ENCODE measurements around the gene TAAR6.
"Not testable (repeated sequence)": the region's sequence is repeated elsewhere in the genome, so short reads cannot be mapped to it uniquely, and the experiment has no call there.

TAAR6 gene

DNA sequence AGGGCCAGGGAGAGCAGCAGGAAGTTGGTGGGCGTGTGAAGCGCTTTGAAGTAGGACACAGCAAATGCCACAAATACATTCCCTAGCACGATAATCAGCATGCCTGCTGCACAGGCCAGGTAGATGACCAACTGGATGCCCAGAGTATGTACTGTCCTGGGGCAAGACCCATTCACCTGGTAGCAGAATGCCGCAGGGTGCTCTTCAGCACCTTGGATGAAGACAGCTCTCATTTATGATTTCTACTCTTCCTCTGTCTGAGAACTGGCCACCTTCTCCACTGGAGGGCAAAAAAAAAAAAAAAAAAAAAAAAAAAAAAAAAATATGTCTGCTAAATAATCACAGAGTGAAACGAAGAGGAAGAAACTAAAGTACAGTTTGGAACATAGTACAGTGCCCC is 19.3 kb downstream of the TAAR6 start, which contains the start of gene TAAR5:
Gene TAAR5, minus strand, starts transcription at position 288 of the 400 bp plus-strand sequence. Its CDS starts 55 bp downstream, at position 233.
- DNase-seq (ENCODE audit: low read depth in 2 of 2): no peak

DNA sequence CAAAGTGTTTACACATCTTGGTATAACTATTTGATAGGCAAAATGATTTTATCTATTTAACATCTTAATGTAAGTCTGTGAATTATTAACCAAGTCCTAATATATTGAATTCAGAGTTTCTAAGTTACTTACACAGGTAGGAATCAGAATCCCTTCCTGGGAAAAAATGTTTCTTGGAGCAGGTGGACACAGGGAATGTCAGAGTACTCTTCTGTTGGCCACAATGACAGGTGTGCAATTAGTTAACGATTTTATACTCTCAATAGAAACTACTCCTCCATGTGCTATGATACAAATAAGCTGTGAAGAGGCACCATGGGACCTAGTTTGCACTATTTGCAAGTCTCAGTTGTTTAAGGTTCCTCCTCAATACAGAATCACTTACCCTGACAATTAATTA is 20.2 kb downstream of the TAAR6 start:
- DNase-seq (ENCODE audit: low read depth in 2 of 2): no peak

DNA sequence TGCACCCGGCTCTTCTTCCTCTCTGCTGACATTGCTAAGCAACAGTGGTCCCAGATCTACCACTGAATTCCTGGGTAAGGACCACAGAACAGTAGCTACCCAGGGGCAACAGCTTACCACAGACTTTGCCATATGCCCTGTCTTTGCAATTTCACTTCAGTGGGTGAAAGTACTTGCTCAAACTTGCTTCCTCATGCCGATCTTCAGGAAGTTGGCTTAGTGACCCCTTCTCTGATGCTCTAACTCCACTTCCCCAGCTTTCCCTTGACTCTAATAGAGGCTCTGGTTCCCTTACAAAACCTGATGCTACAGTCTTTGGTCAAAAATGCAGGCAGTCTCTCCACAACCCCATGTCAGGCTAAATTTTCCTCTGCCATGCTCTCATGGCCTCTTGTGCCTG is 22.7 kb downstream of the TAAR6 start:
- DNase-seq (ENCODE audit: low read depth in 2 of 2): no peak

DNA sequence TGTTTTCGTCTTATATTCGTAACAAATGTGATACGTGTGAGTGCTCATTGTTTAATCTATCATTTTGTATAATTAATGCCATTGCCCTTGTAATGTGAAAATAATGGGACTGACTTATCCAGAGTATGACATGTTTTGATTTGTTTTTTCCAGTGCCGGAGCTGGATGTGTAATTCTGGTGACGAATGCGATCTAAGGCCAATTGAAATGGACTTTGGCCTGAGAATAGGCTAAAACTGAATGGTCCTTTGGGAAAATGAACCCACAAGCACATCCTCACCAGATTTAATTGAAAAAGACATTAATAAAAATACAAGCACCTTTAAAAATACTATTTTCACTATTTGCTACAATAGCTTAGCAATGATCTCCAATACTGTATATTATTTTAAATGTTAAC is 26.1 kb downstream of the TAAR6 start:
- DNase-seq (ENCODE audit: low read depth in 2 of 2): no peak

DNA sequence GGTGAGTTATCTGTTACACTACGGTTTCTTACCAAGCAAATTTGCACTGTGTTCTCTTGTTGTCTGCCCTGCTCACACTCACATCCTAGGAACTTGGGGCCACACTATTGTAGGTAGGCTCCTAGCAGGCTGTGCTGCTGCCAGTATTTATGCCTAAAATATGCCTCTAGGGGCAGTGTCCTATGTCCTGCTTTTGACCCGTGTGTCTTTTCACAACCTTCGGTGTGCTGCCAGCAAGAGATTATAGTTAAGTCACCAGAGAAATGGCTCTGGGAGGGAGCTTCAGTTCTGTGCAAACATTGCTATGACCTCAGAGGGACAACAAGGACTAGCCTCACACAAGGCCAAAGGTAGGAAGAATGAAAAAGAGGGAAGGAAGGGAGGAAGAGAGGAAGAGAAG is 28.4 kb downstream of the TAAR6 start:
- DNase-seq (ENCODE audit: low read depth in 2 of 2): no peak

DNA sequence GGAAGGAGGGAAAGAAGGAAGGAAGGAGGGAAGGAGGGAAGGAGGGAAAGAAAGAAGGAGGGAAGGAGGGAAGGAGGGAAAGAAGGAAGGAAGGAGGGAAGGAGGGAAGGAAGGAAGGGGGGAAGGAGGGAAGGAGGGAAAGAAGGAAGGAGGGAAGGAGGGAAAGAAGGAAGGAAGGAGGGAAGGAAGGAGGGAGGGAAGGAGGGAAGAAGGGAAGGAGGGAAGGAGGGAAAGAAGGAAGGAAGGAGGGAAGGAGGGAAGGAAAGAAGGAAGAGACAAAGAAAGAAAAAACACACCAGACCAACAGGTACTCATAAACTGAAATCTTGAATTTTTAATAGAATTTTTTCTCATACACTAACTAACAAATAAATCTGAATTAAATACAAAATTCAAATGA is 30.8 kb downstream of the TAAR6 start:
- DNase-seq (ENCODE audit: low read depth in 2 of 2): not testable (repeated sequence)

DNA sequence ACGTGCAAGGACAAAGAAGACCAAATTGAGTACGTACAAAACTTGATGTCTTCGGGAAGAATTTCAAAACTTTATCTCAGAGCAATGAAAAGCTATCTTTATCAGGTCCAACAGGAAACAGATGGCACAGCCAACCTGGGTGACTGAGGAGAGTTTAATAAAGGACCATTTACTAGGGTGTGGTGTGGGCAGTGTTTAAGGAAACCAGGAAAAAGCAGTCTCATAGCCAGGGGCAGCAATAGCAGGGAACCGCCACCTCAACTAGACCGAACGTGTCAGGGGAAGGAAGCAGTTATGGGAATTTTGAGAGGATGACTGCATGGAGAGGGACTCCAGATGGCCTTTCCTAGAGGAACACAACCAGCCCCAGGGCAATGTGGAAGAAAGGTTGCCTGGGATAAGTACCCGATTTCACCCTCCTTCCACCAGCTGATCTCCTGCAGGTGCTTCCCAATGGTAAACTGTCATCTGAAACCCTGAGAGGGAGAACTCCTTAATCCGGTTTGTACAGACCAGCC is 34.6 kb downstream of the TAAR6 start:
- DNase-seq (ENCODE audit: low read depth in 2 of 2): no peak

DNA sequence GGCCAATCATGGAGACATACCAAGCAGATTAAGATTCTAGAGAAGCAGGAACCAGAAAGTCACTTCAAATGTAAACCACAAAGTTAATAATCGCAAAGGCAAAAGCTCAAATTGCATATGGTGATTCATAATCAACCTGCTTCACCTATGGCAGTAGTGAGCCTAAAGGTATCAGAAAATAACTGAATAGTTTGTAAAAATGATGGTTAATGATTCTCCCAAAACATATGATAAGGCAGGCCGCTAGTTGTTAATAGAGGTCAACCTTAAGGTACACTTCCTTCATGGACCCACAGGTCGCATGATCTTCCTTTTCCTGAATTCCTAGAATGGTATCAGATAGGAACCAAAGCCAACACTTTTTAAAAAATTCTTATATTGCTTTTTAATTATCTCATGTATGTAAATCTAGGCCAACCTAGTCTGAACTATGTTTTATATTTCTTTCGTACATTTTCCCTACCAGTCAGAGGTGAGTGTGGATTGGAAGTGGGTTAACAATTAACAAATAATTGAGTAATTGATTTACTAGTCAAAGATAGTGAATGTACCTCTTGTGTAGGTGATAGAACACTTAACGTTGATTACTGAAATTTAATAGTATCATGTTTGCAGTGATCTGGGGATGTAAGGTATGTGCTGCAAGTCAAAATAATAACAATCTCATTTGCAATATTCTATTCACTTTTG is 37.6 kb downstream of the TAAR6 start:
- DNase-seq (ENCODE audit: low read depth in 2 of 2): no peak

DNA sequence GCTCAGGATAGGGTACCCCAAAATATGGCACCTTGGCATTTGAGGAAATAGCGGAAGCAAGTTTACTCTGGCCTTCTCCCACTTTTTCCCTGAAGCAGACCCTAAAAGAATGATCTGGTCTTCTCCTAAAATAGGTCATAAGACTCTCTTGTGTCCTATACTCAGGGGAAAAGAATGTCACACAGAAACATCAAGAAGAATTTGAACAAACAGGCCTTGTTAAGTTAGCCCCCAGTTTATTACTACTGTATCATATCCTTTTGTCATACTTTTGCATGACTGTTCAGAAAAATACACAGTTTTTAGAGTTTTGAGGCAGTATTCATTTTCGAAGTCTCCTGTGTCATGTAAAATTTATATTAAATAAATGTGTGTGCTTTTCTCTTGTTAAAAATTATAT is 41.5 kb downstream of the TAAR6 start:
- no peak for DNase-seq (ENCODE audit: low read depth in 2 of 2)

DNA sequence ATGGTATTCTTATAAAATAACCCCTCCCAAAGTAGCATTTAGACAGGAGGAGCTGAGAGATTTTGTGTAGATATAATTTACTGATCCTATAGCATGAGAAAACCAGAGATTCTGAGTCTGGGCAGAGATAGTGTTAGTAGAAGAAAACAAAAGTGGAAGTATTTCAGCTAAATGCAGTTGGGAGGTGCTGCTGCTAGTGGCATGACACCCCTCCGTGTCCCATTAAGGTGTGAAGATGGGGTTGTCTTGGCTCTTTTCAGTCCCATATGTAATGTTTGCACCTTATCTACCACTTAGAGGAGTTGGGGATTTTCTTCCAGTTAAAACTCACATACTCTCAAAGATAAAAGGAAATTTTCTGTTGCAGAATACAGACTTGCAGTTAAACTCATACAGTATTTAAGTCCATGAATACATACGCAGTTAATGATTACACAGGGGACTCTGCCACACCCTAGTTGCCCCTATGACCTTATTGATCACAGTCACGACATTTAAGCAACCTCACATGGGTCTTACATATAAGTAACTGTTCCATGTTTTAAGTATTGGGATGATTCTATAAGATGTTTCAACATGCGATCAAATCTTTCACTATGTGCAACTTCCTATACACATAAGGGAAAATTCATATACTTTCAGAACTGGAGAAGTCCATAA is 42.5 kb downstream of the TAAR6 start:
- no peak for DNase-seq (ENCODE audit: low read depth in 2 of 2)

DNA sequence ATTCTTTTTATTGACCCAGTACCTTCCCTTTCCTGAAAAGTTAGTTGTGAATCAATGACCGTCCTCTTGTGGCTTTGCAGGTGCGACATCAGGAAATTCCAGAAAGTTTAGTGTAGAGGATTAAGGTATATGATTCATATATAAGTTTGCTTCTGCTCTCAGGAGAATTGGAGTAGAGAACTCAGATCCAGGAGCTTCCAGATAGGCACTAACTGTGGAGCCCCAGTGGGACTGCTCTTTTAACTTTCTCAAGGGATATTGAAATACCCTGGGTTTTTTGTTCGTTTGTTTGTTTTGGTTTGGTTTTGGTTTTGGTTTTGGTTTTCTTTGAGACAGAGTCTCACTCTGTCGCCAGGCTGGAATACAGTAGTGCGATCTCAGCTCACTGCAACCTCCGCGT is 44.4 kb downstream of the TAAR6 start:
- no peak for DNase-seq (ENCODE audit: low read depth in 2 of 2)

DNA sequence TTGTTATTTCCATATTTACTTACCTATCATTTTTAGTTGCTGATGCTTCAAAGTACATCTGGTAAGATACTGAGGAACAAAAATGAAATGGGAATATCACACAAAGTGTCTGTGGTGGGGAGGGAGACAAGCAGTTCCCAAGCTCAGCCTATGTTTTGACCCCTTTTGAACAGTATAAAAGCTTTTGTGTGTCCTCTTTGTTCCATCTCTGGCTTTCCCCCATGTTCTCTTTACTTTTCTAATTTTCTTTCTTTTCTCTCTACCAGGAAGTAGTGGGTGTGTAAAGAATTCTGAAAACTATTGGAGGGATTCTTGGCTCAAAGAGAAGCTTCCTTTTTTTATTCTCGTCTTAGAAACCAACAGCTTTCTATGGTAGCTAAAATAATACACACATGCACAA is 46.6 kb downstream of the TAAR6 start:
- DNase-seq (ENCODE audit: low read depth in 2 of 2): no peak

All from stimulated activated CD8-positive, alpha-beta memory T cell treated with anti-CD3 and anti-CD28 coated beads, Interleukin-7, amount 100 ng/mL, for 4 hours (primary cell).